Left lobe of liver (tissue), 2 donors: Measurements from ENCODE around the gene EIF5A. TPM values are rescaled to one million over a fixed set of nuclear protein-coding genes. Genes with fewer than 3 reads are reported as not detected.
A peak's percentile ranks its signal among the peaks of the same experiment; 100 is the strongest.

Source experiments
- ATAC-seq: fragments of 200-7000 bp; cut with Tn5 transposase; one replicate; pipeline ENCODE4 v1.9.1; 2020; ENCODE audit warnings: mild to moderate bottlenecking, moderate library complexity
- DNase-seq: peaks from one replicate; pipeline ENCODE4 v3.0.0-alpha.2; 2020; ENCODE audit warnings: low spot score
- total RNA-seq: library from RNA; stranded (reverse); gene quantifications from one replicate; pipeline ENCODE4 v1.2.1, GENCODE V29; 2021
- donor health status: DM: no; HTN: no; CAD: no; lungs with moderate emphysema.
- donor health status: DM: no; HTN: yes; CAD: no.

EIF5A gene
- total RNA-seq, 1 donor from 2014 or later, result 242 TPM

DNA sequence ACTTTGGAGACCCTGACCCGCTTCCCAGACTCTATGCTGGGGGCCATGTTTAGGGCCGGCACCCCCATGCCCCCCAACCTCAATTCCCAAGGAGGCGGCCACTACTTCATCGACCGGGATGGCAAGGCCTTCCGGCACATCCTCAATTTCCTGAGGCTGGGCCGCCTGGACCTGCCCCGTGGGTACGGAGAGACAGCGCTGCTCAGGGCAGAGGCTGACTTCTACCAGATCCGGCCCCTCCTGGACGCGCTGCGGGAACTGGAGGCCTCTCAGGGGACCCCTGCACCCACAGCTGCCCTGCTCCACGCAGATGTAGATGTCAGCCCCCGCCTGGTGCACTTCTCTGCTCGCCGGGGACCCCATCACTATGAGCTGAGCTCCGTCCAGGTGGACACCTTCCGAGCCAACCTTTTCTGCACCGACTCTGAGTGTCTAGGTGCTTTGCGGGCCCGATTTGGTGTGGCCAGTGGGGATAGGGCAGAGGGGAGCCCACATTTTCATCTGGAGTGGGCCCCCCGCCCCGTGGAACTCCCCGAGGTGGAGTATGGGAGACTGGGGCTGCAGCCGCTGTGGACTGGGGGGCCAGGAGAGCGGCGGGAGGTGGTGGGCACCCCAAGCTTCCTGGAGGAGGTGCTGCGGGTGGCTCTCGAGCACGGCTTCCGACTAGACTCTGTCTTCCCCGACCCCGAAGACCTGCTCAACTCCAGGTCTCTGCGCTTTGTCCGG, 45.6 kb downstream of the EIF5A start:
- ATAC-seq (no peak), DNase-seq (no peak)

- ATAC-seq (no peak), DNase-seq (no peak)
Observed at GRCh38 chr17:7354262-7354843, 46.9 kb downstream of the EIF5A start.

- no peak for ATAC-seq
- peak; percentile 49 for DNase-seq
Observed at GRCh38 chr17:7355053-7355452, 47.6 kb downstream of the EIF5A start, which contains the start of gene TMEM95. Gene TMEM95, plus strand, starts transcription at chr17:7355156. Its CDS starts 49 bp downstream, at chr17:7355205.

- DNase-seq (no peak), ATAC-seq (no peak)
Observed at GRCh38 chr17:7355573-7355972, 48.1 kb downstream of the EIF5A start.

- DNase-seq, result peak; percentile 82
- peak; percentile 54 for ATAC-seq
Observed at GRCh38 chr17:7356072-7356549, 48.7 kb downstream of the EIF5A start.

- no peak for ATAC-seq
- DNase-seq, result no peak
Observed at GRCh38 chr17:7356756-7357155, 49.3 kb downstream of the EIF5A start.

GRCh38 chr17:7357381-7357780, 50.0 kb downstream of the EIF5A start:
- DNase-seq (no peak), ATAC-seq (no peak)

- ATAC-seq, result no peak
- no peak for DNase-seq
Observed at GRCh38 chr17:7361906-7362305, 54.5 kb downstream of the EIF5A start.

Other genes with a start within 250 kb of the EIF5A start
- gene CLEC10A, start 227.4 kb upstream of the EIF5A start, total RNA-seq, result 1.1 TPM
- gene ASGR2, start 192.8 kb upstream of the EIF5A start, total RNA-seq, result 442 TPM
- 526 TPM for gene ASGR1, start 128.3 kb upstream of the EIF5A start, total RNA-seq
- gene DLG4, start 87.8 kb upstream of the EIF5A start, total RNA-seq, result 5.5 TPM
- 1,044 TPM for gene ACADVL, start 87.7 kb upstream of the EIF5A start, total RNA-seq
- gene DVL2, start 73.1 kb upstream of the EIF5A start, total RNA-seq, result 10.0 TPM
- gene PHF23, start 68.2 kb upstream of the EIF5A start, total RNA-seq, result 16.5 TPM
- gene GABARAP, start 65.2 kb upstream of the EIF5A start, total RNA-seq, result 235 TPM
- gene CTDNEP1, start 55.9 kb upstream of the EIF5A start, total RNA-seq, result 35.1 TPM
- 27.5 TPM for gene ELP5, start 55.4 kb upstream of the EIF5A start, total RNA-seq
- 20.5 TPM for gene CLDN7, start 45.1 kb upstream of the EIF5A start, total RNA-seq
- 0.48 TPM for gene SLC2A4, start 25.9 kb upstream of the EIF5A start, total RNA-seq
- 0.81 TPM for gene YBX2, start 13.0 kb upstream of the EIF5A start, total RNA-seq
- 21.2 TPM for gene GPS2, start 7.7 kb downstream of the EIF5A start, total RNA-seq
- gene NEURL4, start 21.7 kb downstream of the EIF5A start, total RNA-seq, result 17.0 TPM
- 3.4 TPM for gene ACAP1, start 28.9 kb downstream of the EIF5A start, total RNA-seq
- 2.6 TPM for gene KCTD11, start 44.5 kb downstream of the EIF5A start, total RNA-seq
- not detected for gene TMEM95, start 47.5 kb downstream of the EIF5A start, total RNA-seq
- 5.2 TPM for gene TNK1, start 73.5 kb downstream of the EIF5A start, total RNA-seq
- 7.0 TPM for gene PLSCR3, start 86.9 kb downstream of the EIF5A start, total RNA-seq
- 80.1 TPM for gene TMEM256, start 96.5 kb downstream of the EIF5A start, total RNA-seq
- gene NLGN2, start 100.2 kb downstream of the EIF5A start, total RNA-seq, result 3.9 TPM
- gene SPEM1, start 112.7 kb downstream of the EIF5A start, total RNA-seq, result not detected
- gene SPEM2, start 118.0 kb downstream of the EIF5A start, total RNA-seq, result not detected
- gene SPEM3, start 121.2 kb downstream of the EIF5A start, total RNA-seq, result not detected
- 4.0 TPM for gene TMEM102, start 127.8 kb downstream of the EIF5A start, total RNA-seq
- 0.86 TPM for gene FGF11, start 131.9 kb downstream of the EIF5A start, total RNA-seq
- 10.9 TPM for gene CHRNB1, start 137.4 kb downstream of the EIF5A start, total RNA-seq
- gene ZBTB4, start 172.0 kb downstream of the EIF5A start, total RNA-seq, result 7.9 TPM
- not detected for gene SLC35G6, start 173.8 kb downstream of the EIF5A start, total RNA-seq
- 55.9 TPM for gene POLR2A, start 176.7 kb downstream of the EIF5A start, total RNA-seq
- 9.3 TPM for gene TNFSF12, start 241.4 kb downstream of the EIF5A start, total RNA-seq